Measurements from ENCODE around the gene SMAD6.
"Not testable (repeated sequence)": the region's sequence is repeated elsewhere in the genome, so short reads cannot be mapped to it uniquely, and the experiment has no call there.

The SMAD6 gene

GRCh38 chr15:66827039-66827697, 125.1 kb downstream of the SMAD6 start:
- DNase-seq (ENCODE audit: low spot score), result no peak
- TF ChIP-seq CTCF (IDR thresholded peaks at IDR 0.05; ENCODE audit: extremely low read depth, insufficient read depth, missing control alignments), result no peak
- in situ Hi-C loops (cut with MboI; ENCODE audit: low pct_unique_long_range_greater_than_20kb, low sequenced_read_pairs, unreplicated experiment), result no loop called here

GRCh38 chr15:66827698-66828055, 125.6 kb downstream of the SMAD6 start:
- no peak for DNase-seq (ENCODE audit: low spot score)
- in situ Hi-C loops (cut with MboI; ENCODE audit: low pct_unique_long_range_greater_than_20kb, low sequenced_read_pairs, unreplicated experiment), result no loop called here
- no peak for TF ChIP-seq CTCF (IDR thresholded peaks at IDR 0.05; ENCODE audit: extremely low read depth, insufficient read depth, missing control alignments)

- DNase-seq (ENCODE audit: low spot score); in situ Hi-C loops (cut with MboI; ENCODE audit: low pct_unique_long_range_greater_than_20kb, low sequenced_read_pairs, unreplicated experiment): not testable (repeated sequence)
Measured at GRCh38 chr15:66828817-66829541, 126.9 kb downstream of the SMAD6 start.

- TF ChIP-seq CTCF (IDR thresholded peaks at IDR 0.05; ENCODE audit: extremely low read depth, insufficient read depth, missing control alignments), result no peak
- in situ Hi-C loops (cut with MboI; ENCODE audit: low pct_unique_long_range_greater_than_20kb, low sequenced_read_pairs, unreplicated experiment), result no loop called here
- no peak for DNase-seq (ENCODE audit: low spot score)
Measured at GRCh38 chr15:66829551-66830121, 127.6 kb downstream of the SMAD6 start.

GRCh38 chr15:66830358-66830757, 128.3 kb downstream of the SMAD6 start:
- no peak for TF ChIP-seq CTCF (IDR thresholded peaks at IDR 0.05; ENCODE audit: extremely low read depth, insufficient read depth, missing control alignments)
- in situ Hi-C loops (cut with MboI; ENCODE audit: low pct_unique_long_range_greater_than_20kb, low sequenced_read_pairs, unreplicated experiment), result no loop called here
- no peak for DNase-seq (ENCODE audit: low spot score)

- DNase-seq (ENCODE audit: low spot score), result no peak
- TF ChIP-seq CTCF (IDR thresholded peaks at IDR 0.05; ENCODE audit: extremely low read depth, insufficient read depth, missing control alignments), result no peak
- in situ Hi-C loops (cut with MboI; ENCODE audit: low pct_unique_long_range_greater_than_20kb, low sequenced_read_pairs, unreplicated experiment), result no loop called here
Measured at GRCh38 chr15:66830823-66831222, 128.8 kb downstream of the SMAD6 start.

- TF ChIP-seq CTCF (IDR thresholded peaks at IDR 0.05; ENCODE audit: extremely low read depth, insufficient read depth, missing control alignments), result no peak
- DNase-seq (ENCODE audit: low spot score), result no peak
- in situ Hi-C loops (cut with MboI; ENCODE audit: low pct_unique_long_range_greater_than_20kb, low sequenced_read_pairs, unreplicated experiment), result no loop called here
Measured at GRCh38 chr15:66831289-66831688, 129.3 kb downstream of the SMAD6 start.
